Heart left ventricle (tissue), 16 donors: ENCODE results near the gene MTF1. TPM values are rescaled to one million over a fixed set of nuclear protein-coding genes. Genes with fewer than 3 reads are reported as not detected.

ENCODE experiments used
- ATAC-seq, 4 donors: fragments of 200-7000 bp; cut with Tn5 transposase; one replicate each; pipeline ENCODE4 v1.9.1; 2020 to 2022; ENCODE audit warnings: moderate library complexity in 4 of 4, mild to moderate bottlenecking in 3 of 4, moderate number of reproducible peaks in 1 of 4
- DNase-seq, 5 donors: peaks; one replicate each; pipeline ENCODE4 v3.0.0-alpha.2; 2020
- H3K27ac ChIP-seq, 12 donors: fragments of 200-600 bp; sonication (generic) in 4 of 12; one replicate each; pipeline versions ENCODE4 v1.5.0 to v1.8.0; 2016 to 2022; ENCODE audit warnings: mild to moderate bottlenecking in 2 of 12
- H3K27me3 ChIP-seq, 9 donors: fragments of 200-600 bp; sonication (generic) in 2 of 9; one replicate each; pipeline versions ENCODE4 v1.5.1 to v1.8.0; 2016 to 2022; ENCODE audit warnings: mild to moderate bottlenecking in 3 of 9
- H3K36me3 ChIP-seq, 9 donors: fragments of 200-600 bp; sonication (generic) in 2 of 9; one replicate each; pipeline versions ENCODE4 v1.5.0 to v1.8.0; 2018 to 2022; ENCODE audit warnings: mild to moderate bottlenecking in 2 of 9
- H3K4me1 ChIP-seq, 12 donors: fragments of 200-600 bp; sonication (generic) in 4 of 12; one replicate each; pipeline versions ENCODE4 v1.5.0 to v1.8.0; 2016 to 2022; ENCODE audit warnings: mild to moderate bottlenecking in 3 of 12
- H3K4me3 ChIP-seq, 12 donors: fragments of 200-600 bp; sonication (generic) in 4 of 12; one replicate each; pipeline versions ENCODE4 v1.5.0 to v1.8.0; 2017 to 2022; ENCODE audit warnings: mild to moderate bottlenecking in 9 of 12, moderate library complexity in 4 of 12
- H3K9me3 ChIP-seq, 12 donors: fragments of 200-600 bp; sonication (generic) in 4 of 12; one replicate each; pipeline versions ENCODE4 v1.5.0 to v1.8.0; 2016 to 2022; ENCODE audit warnings: mild to moderate bottlenecking in 1 of 12
- CTCF ChIP-seq, 12 donors: fragments of 200-600 bp; sonication (generic) in 4 of 12; IDR thresholded peaks; one replicate each; pipeline versions ENCODE4 v1.5.0 to v1.8.0; 2018 to 2022; ENCODE audit warnings: antibody characterized with exemption in 12 of 12, mild to moderate bottlenecking in 5 of 12
- POLR2A ChIP-seq, 2 donors: fragments of 450-650 bp; IDR thresholded peaks; one replicate each; pipeline ENCODE4 v1.6.1; 2017; ENCODE audit warnings: antibody characterized with exemption in 2 of 2, mild to moderate bottlenecking in 2 of 2, moderate library complexity in 2 of 2
- WGBS, 4 donors: extraction: QIAGEN DNeasy Blood & Tissue Kit in 2 of 4; methylation state at CpG; one replicate each; pipeline versions ENCODE4 v1.1.5 to v1.1.7; 2013 to 2018; 5-methylcytosine and 5-hydroxymethylcytosine counted together
- intact Hi-C, 10 donors: fragments of 100-400 bp; cut with DNase I; formaldehyde crosslinking; loops; one replicate each; pipeline versions ENCODE4 v1.11.1 to v1.14.2; 2022
- polyA plus RNA-seq, 2 donors: library from polyadenylated mRNA; stranded (reverse); fragments of 200-250 nt; gene quantifications; one replicate each; pipeline ENCODE4 v1.2.3, GENCODE V29; 2013
- total RNA-seq, 9 donors: library from RNA; depleted of rRNA in 2 of 9; stranded (reverse); fragments of >200 nt in 2 of 9; fragmentation: NEBNext Ultra II Directional in 3 of 9; extraction: Animal tissue kit (Norgen Biotek cat#: 25700) in 3 of 9; gene quantifications; one replicate each; pipeline versions ENCODE4 v1.1.0 to v1.2.4, GENCODE V29; 2016 to 2023
- donor health status: ischemic (EF 13 %, LVEDD 7.1; RV severe dilation, severe dysfunction).
- donor health status: healthy with polysubstance abuse.
- donor health status: DM: no; HTN: yes; CAD: no.
- donor health status: DM: no; HTN: no; CAD: no.
- donor health status: ischemic (EF 25% LVEDD 6.9; RV normal size, moderate dysfunction).
- donor health status: ischemic (EF 25% LVEDD 5.7; RV mildly dilated, moderate dysfunction).
- donor health status: healthy.
- donor health status: DM: yes; HTN: yes; CAD: no.
- donor health status: ischemic (EF 35%, LVEDD 5.7; RV mildly dilated, moderate dysfunction).
- donor health status: nonischemic (EF 11% LVEDD 7.7; RV severe dilation, severe dysfunction).
- donor health status: DM: yes; HTN: yes; CAD: no.
- donor health status: PGD.
- donor health status: ischemic (EF 29% LVEDD 5.4; RV normal size, mild dysfunction).
- donor health status: nonischemic (EF 23%, LVEDD 6.1; RV moderate dilation, normal function).

The MTF1 gene
- total and polyA plus RNA-seq, 11 donors, result 1.7 to 19.5 (median 12.0) TPM

- Histone ChIP-seq H3K4me3 (no peak overlapping the region), H3K27me3 (no peaks in the 10 kb centered on the region), H3K4me1 (peaks cover 0 to 56% (median 0%) of the 10 kb centered on the region in 12 donors), H3K9me3 (no peaks in the 10 kb centered on the region), H3K36me3 (peaks cover 0 to 38% (median 12%) of the 10 kb centered on the region in 9 donors), H3K27ac (no peak overlapping the region)
- no peak for ATAC-seq
- no peak for DNase-seq
- intact Hi-C loops, result no loop called here
- TF ChIP-seq CTCF (IDR thresholded peaks at IDR 0.05) (no peak), POLR2A (IDR thresholded peaks at IDR 0.05) (no peak)
Observed at GRCh38 chr1:37844536-37844935, 14.9 kb downstream of the MTF1 start.

GRCh38 chr1:37841652-37842051 is 17.7 kb downstream of the MTF1 start:
- DNase-seq (no peak), ATAC-seq (no peak)
- TF ChIP-seq CTCF (IDR thresholded peaks at IDR 0.05) (no peak), POLR2A (IDR thresholded peaks at IDR 0.05) (no peak)
- no peak overlapping the region for H3K4me3 ChIP-seq
- intact Hi-C loops, result no loop called here
- H3K27ac ChIP-seq, result no peak overlapping the region
- no peaks in the 10 kb centered on the region for H3K27me3 ChIP-seq
- 92 to 96% (median 95%) methylated on average over 3 of the region's 3 CpGs for WGBS, 4 donors
- peaks cover 0 to 32% (median 0%) of the 10 kb centered on the region in 12 donors for H3K4me1 ChIP-seq
- H3K36me3 ChIP-seq, result peaks cover 0 to 49% (median 38%) of the 10 kb centered on the region in 9 donors
- H3K9me3 ChIP-seq, result no peaks in the 10 kb centered on the region

- H3K4me1 ChIP-seq, result peaks cover 0 to 22% (median 0%) of the 10 kb centered on the region in 12 donors
- ATAC-seq, result no peak
- no peaks in the 10 kb centered on the region for H3K27me3 ChIP-seq
- no peak overlapping the region for H3K4me3 ChIP-seq
- intact Hi-C loops, result no loop called here
- H3K9me3 ChIP-seq, result no peaks in the 10 kb centered on the region
- TF ChIP-seq CTCF (IDR thresholded peaks at IDR 0.05) (no peak), POLR2A (IDR thresholded peaks at IDR 0.05) (no peak)
- WGBS, 4 donors, result 69 to 86% (median 74%) methylated on average over 1 of the region's 1 CpG
- H3K27ac ChIP-seq, result no peak overlapping the region
- no peak for DNase-seq
- H3K36me3 ChIP-seq, result peaks cover 0 to 58% (median 47%) of the 10 kb centered on the region in 9 donors
Observed at GRCh38 chr1:37840711-37841110, 18.7 kb downstream of the MTF1 start.

- intact Hi-C loops, result no loop called here
Observed at GRCh38 chr1:37839676-37840075, 19.7 kb downstream of the MTF1 start.

More at GRCh38 chr1:37839676-37840075, 19.7 kb downstream of the MTF1 start:
- Histone ChIP-seq H3K9me3 (no peaks in the 10 kb centered on the region), H3K4me3 (no peak overlapping the region), H3K27me3 (no peaks in the 10 kb centered on the region), H3K4me1 (peaks cover 0 to 12% (median 0%) of the 10 kb centered on the region in 12 donors), H3K27ac (no peak overlapping the region), H3K36me3 (peaks cover 0 to 67% (median 57%) of the 10 kb centered on the region in 9 donors)
- DNase-seq (no peak), ATAC-seq (no peak)
- WGBS, 4 donors, result 82 to 90% (median 85%) methylated on average over 10 of the region's 10 CpGs
- TF ChIP-seq POLR2A (IDR thresholded peaks at IDR 0.05) (no peak), CTCF (IDR thresholded peaks at IDR 0.05) (no peak)
